Hindlimb muscle (tissue), 1 donor: Measurements from ENCODE around the gene NRAS. TPM values are rescaled to one million over a fixed set of nuclear protein-coding genes. Genes with fewer than 3 reads are reported as not detected.
A peak's percentile ranks its signal among the peaks of the same experiment; 100 is the strongest.
"Not testable (repeated sequence)": the region's sequence is repeated elsewhere in the genome, so short reads cannot be mapped to it uniquely, and the experiment has no call there.

Experiments used
- DNase-seq: peaks from one replicate; pipeline ENCODE4 v3.0.0-alpha.2; 2013
- polyA plus RNA-seq: library from polyadenylated mRNA; unstranded; fragments of 120-200 nt; gene quantifications from one replicate; pipeline ENCODE4 v1.2.1, GENCODE V29; 2013; ENCODE audit not compliant: insufficient read length

Gene NRAS
- 46.5 TPM for polyA plus RNA-seq

DNA sequence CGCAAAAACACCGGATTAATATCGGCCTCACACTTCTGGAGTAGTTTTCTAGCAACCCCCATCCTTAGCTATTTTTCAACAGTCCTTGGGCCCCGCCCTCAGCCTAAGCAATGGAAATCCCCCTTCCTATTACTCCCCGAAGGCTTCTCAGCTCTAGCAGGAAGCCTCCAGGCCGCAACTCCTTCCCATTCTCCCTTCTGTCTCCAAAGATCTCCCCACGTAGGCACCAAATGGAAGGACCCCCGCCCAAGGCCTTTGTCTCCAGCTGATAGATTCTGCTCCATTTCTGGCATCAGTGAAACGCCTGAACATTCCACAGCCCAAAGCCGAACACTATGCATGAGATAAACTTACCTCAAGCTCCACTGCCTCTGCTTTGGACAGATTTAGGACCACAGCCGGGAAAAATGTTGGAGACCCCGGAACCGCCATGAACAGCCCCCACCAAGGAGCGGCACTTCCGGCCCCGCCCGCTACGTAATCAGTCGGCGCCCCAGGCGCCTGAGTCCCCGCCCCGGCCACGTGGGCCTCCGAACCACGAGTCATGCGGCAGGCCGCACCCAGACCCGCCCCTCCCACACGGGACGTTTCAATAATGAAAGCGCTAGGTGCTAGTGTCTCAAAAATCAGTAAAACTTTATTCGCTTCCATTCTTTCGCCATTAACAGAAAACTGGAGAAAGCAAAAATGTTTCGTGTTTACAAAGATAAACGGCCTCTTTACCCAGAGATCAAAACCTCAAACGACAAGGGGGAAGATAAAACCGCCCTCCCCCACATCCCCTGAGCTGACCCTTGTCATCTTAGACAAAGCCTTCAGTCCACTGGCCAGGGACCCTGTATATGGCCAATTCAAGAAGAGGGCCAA is at the start of gene NRAS:
NRAS (minus strand) TSS at position 468 of the 867 bp plus-strand sequence. CDS start 611 bp downstream, outside the sequence.
- DNase-seq, result peak; percentile 96

DNA sequence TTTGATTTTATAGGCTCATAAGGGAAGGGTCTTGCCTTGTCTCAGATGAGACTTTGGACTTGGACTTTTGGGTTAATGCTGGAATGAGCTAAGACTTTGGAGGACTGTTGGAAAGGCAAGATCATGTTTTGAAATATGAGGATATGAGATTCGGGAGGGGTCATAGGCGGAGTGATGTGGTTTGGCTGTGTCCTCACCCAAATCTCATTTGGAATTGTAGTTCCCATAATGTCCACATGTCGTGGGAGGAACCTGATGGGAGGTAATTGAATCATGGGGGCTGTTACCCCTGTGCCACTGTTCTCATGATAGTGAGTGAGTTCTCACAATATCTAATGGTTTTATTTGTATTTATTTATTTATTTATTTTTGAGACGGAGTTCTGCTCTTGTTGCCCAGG is 48.1 kb upstream of the NRAS start:
- no peak for DNase-seq

DNA sequence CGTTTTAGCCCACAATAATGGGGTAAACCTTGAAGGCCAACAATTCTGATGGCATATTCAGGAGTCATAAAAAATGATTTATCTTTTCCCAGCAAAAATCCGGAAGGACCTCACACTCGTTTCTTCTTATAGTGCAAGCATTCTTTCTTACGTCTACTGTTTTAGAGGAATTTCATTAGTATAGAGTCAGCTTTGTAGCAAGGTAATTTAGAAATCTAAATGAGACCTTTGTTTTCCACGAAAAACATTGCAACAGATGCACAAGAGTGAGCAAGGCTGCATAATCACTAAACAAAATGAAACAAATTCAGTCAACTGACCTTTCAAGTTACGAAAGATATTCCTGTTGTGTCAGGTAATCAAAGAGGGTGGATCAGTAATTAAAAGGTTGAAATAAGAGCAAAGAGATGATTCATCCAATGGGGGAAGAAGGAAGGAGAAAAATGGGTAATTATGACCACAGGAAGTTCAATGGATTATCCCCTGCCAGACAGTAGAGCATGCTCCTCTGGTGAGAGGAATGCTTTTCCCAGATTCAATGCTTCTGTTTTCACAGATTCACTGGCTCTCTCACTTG is 41.8 kb upstream of the NRAS start:
- no peak for DNase-seq

DNA sequence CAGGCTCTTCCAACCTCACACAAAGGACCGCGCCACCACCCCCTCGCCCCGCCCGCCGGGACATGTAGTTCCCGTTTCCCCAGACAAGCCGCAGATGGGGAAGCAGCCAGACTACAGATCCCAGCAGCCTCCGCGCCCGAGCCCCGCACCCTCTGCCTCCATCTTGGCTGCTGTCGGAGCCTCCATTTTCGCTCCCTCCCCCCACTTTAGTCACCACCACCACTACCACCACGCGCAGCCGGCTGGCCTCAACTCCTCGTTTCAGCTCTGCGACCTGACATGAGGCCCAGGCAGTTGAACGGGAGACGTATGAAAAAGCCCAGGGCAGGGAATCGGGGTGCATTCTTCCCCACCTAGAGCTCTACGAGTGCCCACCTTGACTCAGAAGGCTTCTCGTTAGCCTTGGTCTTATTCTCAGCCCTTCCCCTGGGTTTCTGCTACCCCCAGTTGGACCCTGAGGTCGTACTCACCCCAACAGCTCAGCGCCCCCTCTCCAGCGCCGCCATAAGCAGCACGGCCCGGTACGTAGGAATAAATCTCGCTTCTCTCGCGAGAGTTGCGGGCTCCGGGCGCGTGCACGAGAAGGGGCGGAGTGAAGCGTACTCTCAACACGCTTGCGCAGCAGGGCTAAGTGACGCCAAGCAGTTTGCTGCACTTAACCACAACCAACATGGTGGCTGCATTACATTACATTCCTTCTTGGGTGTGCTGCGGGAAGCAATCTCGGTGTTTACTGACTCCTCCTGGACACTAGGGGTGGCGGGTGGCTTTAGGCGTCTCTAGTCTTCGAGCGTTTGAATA is 41.1 kb upstream of the NRAS start, which contains the start of gene CSDE1:
CSDE1 (minus strand) TSS at position 530 of the 801 bp plus-strand sequence. CDS start 18,094 bp downstream, outside the sequence.
- DNase-seq, result peak; percentile 97

DNA sequence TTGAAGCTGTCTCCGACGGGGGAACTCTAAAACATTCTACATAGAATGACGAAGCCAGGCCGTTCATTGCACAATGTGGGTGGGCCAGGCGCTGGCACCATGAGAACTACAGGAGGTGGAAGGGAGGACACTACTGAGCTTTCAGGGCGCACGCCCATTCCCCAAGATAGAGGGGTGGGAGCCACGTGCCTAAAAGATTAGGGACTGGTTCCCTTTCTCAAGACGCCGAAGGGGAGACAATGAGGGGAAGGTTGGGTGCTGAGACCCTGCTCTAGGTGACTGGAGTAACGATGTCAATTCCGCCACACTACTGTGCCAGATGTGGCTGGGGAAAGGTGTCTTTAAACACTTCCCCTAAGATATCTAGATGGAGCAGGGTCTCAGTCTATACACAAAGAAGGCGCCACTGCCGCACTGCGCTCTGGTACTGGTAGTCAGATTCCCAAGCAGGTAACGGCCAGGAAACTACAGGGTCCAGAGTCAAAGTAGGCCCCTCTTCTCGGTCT is 40.4 kb upstream of the NRAS start:
- DNase-seq, result peak; percentile 36

DNA sequence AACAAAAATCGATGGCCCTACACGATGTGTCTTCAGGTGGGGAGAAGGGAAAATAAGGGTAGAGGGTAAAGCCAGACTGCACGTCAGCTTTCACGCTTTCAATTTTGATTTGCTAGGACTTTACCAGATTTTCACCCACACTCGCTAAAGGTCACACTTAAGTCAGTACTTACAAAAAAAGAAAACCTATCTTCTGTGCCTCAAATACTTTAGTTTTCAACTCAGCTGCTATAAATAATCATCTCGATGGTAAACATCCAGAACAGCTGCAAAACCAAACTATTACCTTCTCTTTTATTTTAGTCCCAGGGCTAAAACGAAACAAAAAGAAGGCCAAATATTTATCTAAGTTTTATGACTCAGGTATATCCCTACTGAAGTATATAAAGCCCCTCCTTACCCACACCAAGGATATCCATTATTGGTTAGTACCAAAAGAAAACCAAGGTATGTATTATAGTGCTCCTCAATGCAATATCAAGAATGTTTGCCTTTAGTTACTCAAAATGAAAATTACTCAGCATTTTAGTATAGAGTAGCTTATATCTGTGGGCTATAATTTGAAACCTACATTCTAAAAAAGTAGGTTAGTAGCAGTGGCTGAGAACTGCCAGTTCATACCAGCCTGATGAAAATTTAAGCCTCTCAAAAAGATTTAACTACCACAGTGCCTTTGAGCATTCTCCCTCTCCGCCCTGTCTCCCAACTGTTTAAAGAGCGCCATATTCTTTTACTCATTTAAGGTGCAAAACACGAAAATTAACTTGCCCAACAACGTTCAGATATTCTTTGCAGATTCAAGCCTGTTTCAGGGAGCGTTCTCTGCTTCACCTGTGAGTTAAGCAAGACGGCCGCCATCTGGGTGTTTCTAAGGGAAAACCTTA is 39.7 kb upstream of the NRAS start:
- DNase-seq, result no peak

DNA sequence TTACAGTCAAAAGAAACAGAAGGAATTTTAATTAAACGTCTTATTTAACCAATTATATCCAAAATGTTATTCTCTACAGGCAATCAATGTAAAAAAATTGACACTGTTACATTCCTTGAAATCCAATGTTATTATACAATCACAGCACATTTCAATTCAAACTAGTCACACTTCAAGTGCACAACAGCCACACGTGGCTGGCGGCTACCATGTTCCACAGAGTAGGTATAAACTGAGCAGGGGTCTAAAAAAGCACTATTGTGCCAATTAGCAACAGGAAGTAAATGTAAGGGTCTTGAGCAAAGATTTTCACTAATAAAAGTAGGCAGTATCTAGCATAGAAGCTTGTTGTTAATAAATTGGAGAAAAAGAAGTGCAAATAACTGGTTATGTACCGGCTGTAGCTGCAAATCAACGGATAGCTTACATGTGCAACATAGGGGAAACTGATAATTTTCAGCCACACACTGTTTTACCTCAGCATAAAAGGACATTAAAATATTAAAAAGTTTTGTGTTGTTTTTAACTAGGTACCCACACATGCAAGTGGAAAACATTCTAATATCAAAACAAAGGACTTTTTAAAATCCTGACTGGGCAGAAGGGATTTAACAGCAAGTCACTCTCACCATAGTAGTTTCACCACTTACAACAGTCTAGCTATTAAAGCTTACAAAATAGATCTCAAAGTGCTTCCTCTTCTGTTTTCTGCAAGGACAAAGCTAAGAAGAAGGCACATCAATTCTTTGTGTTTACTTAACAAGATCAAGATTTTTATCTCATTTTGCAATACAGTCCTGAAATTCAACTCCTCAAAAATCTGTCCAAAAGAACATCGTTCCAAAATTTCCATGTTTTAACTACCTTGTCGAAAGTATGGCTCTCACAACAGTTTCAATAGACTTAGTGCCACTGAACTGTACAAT is 38.7 kb upstream of the NRAS start:
- no peak for DNase-seq

DNA sequence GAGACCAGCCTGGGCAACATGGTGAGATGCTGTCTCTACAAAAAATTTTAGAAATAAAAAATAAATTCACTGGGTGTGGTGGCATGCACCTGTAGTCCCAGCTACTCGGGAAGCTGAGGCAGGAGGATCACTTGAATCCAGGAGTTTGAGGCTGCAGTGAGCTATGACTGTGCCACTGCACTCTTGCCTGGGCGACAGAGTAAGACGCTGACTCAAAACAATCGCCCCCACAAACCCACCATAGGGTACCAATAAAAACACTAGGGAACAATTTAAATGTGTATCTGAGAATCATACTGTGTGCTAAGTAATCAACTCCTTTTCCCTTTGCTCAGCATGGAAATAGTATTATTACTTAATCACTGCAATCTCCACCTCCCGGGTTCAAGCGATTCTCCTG is 37.1 kb upstream of the NRAS start:
- not testable (repeated sequence) for DNase-seq

DNA sequence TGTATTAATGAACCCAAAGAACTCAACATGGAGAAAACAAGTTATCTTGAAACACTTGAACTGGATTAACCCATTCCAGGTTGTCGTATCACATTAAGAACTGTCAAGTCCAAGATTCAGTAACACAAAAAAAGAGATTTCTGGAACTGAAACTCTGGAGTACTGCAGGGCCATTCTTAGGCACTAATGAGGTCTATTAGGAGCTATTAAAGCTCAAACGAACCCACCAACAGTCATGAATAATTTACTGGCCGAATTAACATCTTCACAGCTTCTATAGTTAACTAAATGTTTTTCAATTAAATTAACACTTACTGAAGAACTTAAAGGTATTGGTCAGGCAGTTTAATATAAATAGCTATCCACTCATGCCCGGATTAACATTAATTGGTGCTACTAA is 36.6 kb upstream of the NRAS start:
- no peak for DNase-seq

DNA sequence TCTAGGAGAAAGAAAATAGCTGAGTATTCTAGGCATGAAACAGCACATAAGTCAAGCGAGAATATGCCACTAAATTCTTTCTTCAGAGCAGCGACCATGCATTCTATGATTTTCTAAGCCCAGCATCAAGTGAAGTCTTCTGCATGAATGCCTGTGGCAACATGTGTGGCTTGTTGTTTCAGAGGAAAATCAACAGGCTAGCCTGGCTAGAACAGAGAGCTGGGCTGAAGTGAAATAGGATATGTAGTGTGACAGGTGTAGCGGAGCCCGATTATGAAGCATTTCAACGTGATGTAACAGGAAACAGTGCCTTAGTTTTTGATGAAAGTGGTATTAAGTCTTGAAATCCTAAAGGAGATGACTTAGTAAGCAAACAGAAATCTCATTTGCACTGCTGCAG is 34.2 kb upstream of the NRAS start:
- no peak for DNase-seq

DNA sequence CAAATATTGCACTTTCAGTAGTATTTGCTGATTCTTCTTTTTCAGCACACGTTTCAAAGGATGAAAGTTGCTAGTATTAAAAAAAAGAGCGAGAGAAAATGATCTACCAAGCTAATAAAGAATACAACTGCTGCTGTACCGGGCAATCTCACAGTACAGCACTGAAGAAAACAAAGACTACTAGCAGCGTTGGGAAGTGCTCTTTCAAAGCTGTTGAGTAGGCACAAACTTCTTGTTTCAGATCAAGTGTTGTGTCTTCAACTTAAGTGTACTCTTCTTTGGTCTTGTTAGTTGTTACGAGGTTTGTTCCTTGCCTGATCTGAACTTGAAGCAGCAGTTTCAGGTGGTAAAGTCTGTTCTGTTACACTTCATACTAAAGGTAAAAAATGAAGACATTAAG is 33.3 kb upstream of the NRAS start:
- DNase-seq, result no peak

DNA sequence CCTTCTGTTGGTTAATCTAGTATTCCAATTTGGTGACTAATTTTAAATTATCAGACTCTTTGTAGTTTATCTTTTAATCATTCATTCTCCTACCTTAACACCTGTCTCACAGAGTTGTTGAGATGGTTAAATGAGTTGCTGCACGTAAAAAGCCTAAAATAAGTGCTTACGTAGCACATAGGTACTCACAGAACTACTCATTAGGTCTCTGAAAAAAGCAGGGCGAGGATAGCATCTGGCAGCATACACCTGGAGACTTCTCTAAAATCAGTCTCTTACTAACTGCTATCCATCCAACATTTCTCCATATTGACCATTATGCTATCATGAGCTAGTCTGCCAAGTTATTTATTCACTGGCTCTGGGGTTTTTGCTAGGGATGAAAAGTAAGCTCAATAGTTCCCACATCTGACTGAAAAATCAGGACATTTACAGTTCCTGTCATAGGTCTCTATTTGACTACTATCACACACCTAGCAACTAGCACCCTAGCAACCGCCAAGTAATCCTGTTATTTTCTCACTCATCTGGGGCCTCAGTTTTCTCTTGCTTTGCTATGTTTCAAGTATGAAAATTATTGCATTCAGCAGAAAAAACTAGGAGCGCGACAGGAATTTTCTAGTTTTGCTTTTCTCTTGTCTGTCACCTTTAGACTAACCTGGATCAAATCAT is 30.0 kb upstream of the NRAS start:
- no peak for DNase-seq

DNA sequence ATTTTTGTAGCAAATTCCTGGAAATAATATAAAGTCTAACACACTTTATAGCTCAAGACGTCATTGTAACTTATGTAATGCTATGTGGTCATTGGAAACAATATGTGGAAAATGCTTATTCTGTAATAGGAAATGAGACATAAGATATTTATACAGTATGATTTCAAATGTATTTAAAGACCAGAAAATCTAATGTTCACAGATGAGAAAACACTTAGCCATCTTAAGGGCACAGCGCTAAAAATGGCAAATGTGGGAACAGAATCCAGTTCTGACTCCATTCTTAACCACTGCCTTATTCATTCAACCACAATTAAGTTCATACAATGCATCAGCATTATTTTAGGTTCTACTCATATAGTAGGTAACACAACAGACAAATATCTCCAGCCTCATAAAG is 28.7 kb upstream of the NRAS start:
- DNase-seq, result no peak

DNA sequence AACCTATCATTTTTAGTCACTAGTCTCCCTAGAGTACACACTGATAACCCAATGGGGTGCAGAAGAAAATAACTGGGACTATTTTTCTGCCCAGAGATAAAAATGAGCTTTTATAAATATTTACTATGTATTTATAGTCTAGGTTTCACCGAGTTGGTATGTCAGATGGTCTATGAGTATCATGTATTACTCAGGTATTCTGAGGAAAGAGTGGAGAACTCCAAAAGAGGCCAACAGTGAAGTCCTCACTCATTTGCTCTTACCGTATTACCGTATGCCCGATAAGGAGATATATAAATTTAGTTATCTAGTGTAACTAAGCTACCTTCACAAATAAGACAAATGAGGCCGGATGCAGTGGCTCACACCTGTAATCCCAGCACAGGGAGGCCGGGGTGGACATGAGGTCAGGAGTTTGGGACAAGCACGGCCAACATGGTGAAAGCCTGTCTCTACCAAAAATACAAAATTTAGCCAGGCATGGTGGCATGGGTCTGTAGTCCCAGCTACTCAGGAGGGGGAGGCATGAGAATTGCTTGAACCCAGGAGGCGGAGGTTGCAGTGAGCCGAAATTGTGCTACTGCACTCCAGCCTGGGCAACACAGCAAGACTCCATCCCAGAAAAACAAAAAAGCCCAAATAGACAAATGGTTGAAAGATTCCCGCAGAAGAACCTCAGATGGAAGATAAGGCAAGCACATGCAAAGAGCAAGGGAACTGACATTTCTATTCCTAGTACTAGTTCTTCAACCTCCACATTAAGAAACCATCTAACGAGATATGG is 25.6 kb upstream of the NRAS start:
- no peak for DNase-seq

DNA sequence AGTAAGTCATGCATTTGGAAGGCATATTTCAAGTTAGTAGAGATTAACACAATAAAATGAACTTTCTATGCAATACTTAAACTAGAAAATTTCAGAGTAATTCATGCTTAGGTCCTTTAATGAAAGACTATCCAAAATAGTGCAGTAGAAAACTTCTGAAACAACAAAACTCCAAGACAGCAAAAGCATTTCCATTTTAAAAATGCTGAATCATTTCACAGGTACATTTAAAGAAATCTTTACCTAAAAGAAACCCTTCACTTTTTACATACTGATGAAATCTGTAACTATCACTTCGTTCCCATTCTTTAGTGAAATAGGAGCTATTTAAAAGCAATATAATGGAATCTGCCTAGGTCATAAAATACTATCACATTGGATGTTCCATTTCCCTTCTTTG is 23.8 kb upstream of the NRAS start:
- no peak for DNase-seq

DNA sequence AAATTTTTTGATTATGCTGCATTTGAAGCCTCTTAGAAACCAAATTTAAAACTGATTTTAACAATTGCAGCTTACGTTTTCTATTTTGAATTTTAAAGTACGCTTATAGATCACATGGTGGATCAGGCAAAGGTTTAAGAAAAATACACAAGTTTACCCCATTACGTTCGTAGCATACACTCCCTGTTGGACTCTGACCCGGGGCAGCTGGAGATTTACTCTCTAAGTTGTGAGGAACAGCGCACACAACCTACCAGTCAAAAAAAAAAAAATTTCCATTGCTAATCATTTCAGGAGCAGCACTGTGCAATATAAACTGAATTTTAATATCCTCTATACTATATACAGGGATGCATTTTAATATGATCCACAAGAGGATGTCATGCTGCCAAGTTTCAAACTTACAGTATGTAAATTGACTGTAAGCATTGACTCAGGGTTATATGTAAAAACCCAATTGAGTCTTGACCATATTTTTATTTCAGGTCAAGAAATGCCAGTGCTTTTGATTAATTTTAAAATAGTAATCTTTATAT is 20.8 kb upstream of the NRAS start:
- DNase-seq, result no peak

DNA sequence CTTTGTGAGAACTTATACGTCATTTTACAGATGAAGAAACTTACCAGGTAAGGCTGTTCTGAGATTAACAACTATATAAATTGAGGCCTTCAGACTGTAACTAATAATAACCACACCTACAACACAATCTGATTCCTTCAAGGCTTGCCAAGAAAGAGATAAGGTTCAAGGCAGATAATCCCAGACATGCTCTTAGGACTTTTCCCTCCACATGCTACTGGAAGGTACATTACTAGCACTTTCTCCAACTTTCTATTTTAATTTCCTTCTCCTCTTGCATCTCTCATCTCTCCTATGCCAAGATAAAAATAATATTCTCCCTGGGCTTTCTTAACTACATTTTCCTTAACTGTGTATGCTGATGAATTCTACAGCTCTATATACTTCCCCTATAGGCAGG is 18.9 kb upstream of the NRAS start:
- no peak for DNase-seq

DNA sequence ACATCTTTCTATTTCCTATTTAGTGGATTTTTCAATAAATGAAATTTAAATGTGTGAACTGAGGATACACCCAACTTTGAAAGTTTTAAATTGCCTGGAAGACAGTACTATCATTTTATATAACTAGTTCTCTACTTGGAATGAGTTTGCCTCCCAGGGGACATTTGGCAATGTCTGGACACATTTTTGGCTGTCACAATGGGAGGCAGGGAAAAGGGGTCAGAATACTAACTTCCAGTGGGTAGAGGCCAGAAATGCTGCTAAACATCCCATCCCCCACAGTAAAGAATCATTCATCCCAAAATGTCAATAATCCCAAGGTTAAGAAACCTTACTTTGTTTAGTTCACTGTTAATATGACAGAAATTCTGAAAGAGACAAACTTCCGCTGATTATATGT is 13.2 kb upstream of the NRAS start:
- no peak for DNase-seq

DNA sequence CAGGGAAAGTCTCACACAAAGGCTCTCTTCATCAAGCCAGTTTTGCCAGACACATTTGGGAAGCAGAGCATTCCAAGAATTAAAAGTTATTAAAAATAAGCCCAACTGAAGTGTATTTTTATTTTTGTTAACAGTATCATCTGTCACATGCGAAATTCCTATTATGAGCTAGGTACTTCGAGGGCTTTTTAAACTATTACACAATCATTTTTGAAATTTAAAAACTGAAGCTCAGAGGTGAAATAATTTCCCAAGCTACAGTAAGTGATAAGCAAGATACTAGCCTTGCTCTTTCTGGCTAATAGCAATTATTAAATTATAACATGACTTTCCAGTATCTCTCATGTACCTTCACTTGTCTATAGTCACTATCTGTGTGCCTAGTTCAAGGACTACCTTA is 12.0 kb upstream of the NRAS start:
- DNase-seq, result no peak
